NT2/D1 (cell line): ENCODE results near the gene PCSK6.

Source experiments
- SUZ12 ChIP-seq: IDR thresholded peaks from 2 replicates; pipeline ENCODE4 v1.6.1; 2011; ENCODE audit not compliant: insufficient read length, insufficient read depth; ENCODE audit errors: extremely low read depth
- YY1 ChIP-seq: IDR thresholded peaks from 2 replicates; pipeline ENCODE4 v1.6.1; 2011; ENCODE audit not compliant: insufficient read length, insufficient read depth
- ZNF274 ChIP-seq: IDR thresholded peaks from 2 replicates; pipeline ENCODE4 v1.6.1; 2011; ENCODE audit warnings: mild to moderate bottlenecking, low read depth, low read length

DNA sequence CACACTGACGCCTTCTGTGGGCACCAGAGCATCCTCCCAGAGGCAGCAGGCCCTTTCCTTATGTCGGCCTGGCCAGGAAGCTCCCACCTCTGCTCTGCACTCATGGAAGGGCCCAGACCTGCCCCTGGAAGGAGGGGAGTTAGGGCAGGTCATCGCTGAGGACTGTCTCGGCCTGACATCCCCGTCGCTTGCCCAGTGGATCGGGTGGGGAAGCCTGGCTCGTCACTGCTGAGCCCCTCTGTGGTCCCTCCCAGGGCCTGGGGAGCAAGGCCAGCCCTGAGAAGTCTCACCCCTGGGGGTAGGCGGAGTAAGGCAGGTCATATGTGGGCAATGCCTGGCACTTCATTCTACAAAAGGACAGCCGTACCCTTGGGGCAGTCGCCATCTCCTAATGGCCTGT, 131.6 kb downstream of the PCSK6 start:
- TF ChIP-seq SUZ12 (no peak), YY1 (no peak), ZNF274 (no peak)
